H1 (cell line): ENCODE results near the gene CCS. TPM values are rescaled to one million over a fixed set of nuclear protein-coding genes. Genes with fewer than 3 reads are reported as not detected.

Source experiments
- CHD2 ChIP-seq: IDR thresholded peaks from 2 replicates; pipeline ENCODE4 v1.6.1; 2012; ENCODE audit warnings: low read length, improper control_type of control experiment
- GTF2F1 ChIP-seq: IDR thresholded peaks from 2 replicates; pipeline ENCODE4 v1.6.1; 2012; ENCODE audit warnings: low read depth, low read length, improper control_type of control experiment, borderline replicate concordance
- HDAC2 ChIP-seq, 2 experiments: fragments of 300-600 bp in 1 of 2; sonication (generic) in 1 of 2; IDR thresholded peaks; 2 replicates each; pipeline ENCODE4 v1.6.1; 2011 to 2012; ENCODE audit warnings: low read depth in 2 of 2, low read length in 2 of 2, mild to moderate bottlenecking in 2 of 2, moderate library complexity in 2 of 2, borderline replicate concordance in 1 of 2, inconsistent platforms in 1 of 2
- JUND ChIP-seq: IDR thresholded peaks from 2 replicates; pipeline ENCODE4 v1.6.1; 2011; ENCODE audit warnings: mild to moderate bottlenecking, improper control_type of control experiment, low read length
- KDM4A ChIP-seq: IDR thresholded peaks from one replicate; pipeline ENCODE4 v1.7.1; 2012; ENCODE audit warnings: low read depth, mild to moderate bottlenecking, moderate library complexity, low read length, inconsistent platforms; ENCODE audit not compliant: severe bottlenecking
- POLR2A ChIP-seq, 2 experiments: IDR thresholded peaks; 1 replicate in 1 of 2; 2 replicates in 1 of 2; pipeline ENCODE4 v1.6.1; 2011; ENCODE audit warnings: low read depth in 2 of 2, low read length in 2 of 2, mild to moderate bottlenecking in 2 of 2; ENCODE audit errors: control extremely low read depth in 1 of 2
- SIN3A ChIP-seq, 2 experiments: IDR thresholded peaks in 1 of 2; conservative IDR thresholded peaks in 1 of 2; 2 replicates each; pipeline ENCODE4 v1.6.1; 2011 to 2012; ENCODE audit warnings: low read length in 2 of 2, improper control_type of control experiment in 1 of 2, low read depth in 1 of 2, mild to moderate bottlenecking in 1 of 2
- SP2 ChIP-seq: IDR thresholded peaks from 2 replicates; pipeline ENCODE4 v1.6.1; 2012; ENCODE audit warnings: mild to moderate bottlenecking, low read length, inconsistent platforms
- polyA plus RNA-seq, 7 experiments: library from polyadenylated mRNA; depleted of rRNA in 3 of 7; stranded (reverse) in 5 of 7; unstranded in 2 of 7; fragments of >200 nt in 5 of 7; fragments of 200-250 nt in 2 of 7; gene quantifications; 1 replicate in 5 of 7; 2 replicates in 1 of 7; 4 replicates in 1 of 7; pipeline versions ENCODE4 v1.2.1 to v1.2.3, GENCODE V29; 2011 to 2013; ENCODE audit warnings: missing spikeins in 2 of 7, mixed read lengths in 2 of 7
- total RNA-seq: library from RNA; stranded (reverse); fragmentation: NEBNext Ultra II Directional; extraction: Animal tissue kit (Norgen Biotek cat#: 25700); gene quantifications from 2 replicates; pipeline ENCODE4 v1.2.1, GENCODE V29; 2021
- TF ChIP-seq, protein P1 (sequence below): fragments of 300-600 bp; sonication (generic); IDR thresholded peaks from 2 replicates; pipeline ENCODE4 v1.7.1; 2012; ENCODE audit warnings: low read length, moderate library complexity, mild to moderate bottlenecking, inconsistent platforms; ENCODE audit not compliant: insufficient replicate concordance

The CCS gene
- total and polyA plus RNA-seq, 2 of the 8 experiments (the other 6 are each of a cell fraction or from before 2014, with no cell fraction given) = 37.1 to 37.7 TPM

- TF ChIP-seq, protein P1, sequence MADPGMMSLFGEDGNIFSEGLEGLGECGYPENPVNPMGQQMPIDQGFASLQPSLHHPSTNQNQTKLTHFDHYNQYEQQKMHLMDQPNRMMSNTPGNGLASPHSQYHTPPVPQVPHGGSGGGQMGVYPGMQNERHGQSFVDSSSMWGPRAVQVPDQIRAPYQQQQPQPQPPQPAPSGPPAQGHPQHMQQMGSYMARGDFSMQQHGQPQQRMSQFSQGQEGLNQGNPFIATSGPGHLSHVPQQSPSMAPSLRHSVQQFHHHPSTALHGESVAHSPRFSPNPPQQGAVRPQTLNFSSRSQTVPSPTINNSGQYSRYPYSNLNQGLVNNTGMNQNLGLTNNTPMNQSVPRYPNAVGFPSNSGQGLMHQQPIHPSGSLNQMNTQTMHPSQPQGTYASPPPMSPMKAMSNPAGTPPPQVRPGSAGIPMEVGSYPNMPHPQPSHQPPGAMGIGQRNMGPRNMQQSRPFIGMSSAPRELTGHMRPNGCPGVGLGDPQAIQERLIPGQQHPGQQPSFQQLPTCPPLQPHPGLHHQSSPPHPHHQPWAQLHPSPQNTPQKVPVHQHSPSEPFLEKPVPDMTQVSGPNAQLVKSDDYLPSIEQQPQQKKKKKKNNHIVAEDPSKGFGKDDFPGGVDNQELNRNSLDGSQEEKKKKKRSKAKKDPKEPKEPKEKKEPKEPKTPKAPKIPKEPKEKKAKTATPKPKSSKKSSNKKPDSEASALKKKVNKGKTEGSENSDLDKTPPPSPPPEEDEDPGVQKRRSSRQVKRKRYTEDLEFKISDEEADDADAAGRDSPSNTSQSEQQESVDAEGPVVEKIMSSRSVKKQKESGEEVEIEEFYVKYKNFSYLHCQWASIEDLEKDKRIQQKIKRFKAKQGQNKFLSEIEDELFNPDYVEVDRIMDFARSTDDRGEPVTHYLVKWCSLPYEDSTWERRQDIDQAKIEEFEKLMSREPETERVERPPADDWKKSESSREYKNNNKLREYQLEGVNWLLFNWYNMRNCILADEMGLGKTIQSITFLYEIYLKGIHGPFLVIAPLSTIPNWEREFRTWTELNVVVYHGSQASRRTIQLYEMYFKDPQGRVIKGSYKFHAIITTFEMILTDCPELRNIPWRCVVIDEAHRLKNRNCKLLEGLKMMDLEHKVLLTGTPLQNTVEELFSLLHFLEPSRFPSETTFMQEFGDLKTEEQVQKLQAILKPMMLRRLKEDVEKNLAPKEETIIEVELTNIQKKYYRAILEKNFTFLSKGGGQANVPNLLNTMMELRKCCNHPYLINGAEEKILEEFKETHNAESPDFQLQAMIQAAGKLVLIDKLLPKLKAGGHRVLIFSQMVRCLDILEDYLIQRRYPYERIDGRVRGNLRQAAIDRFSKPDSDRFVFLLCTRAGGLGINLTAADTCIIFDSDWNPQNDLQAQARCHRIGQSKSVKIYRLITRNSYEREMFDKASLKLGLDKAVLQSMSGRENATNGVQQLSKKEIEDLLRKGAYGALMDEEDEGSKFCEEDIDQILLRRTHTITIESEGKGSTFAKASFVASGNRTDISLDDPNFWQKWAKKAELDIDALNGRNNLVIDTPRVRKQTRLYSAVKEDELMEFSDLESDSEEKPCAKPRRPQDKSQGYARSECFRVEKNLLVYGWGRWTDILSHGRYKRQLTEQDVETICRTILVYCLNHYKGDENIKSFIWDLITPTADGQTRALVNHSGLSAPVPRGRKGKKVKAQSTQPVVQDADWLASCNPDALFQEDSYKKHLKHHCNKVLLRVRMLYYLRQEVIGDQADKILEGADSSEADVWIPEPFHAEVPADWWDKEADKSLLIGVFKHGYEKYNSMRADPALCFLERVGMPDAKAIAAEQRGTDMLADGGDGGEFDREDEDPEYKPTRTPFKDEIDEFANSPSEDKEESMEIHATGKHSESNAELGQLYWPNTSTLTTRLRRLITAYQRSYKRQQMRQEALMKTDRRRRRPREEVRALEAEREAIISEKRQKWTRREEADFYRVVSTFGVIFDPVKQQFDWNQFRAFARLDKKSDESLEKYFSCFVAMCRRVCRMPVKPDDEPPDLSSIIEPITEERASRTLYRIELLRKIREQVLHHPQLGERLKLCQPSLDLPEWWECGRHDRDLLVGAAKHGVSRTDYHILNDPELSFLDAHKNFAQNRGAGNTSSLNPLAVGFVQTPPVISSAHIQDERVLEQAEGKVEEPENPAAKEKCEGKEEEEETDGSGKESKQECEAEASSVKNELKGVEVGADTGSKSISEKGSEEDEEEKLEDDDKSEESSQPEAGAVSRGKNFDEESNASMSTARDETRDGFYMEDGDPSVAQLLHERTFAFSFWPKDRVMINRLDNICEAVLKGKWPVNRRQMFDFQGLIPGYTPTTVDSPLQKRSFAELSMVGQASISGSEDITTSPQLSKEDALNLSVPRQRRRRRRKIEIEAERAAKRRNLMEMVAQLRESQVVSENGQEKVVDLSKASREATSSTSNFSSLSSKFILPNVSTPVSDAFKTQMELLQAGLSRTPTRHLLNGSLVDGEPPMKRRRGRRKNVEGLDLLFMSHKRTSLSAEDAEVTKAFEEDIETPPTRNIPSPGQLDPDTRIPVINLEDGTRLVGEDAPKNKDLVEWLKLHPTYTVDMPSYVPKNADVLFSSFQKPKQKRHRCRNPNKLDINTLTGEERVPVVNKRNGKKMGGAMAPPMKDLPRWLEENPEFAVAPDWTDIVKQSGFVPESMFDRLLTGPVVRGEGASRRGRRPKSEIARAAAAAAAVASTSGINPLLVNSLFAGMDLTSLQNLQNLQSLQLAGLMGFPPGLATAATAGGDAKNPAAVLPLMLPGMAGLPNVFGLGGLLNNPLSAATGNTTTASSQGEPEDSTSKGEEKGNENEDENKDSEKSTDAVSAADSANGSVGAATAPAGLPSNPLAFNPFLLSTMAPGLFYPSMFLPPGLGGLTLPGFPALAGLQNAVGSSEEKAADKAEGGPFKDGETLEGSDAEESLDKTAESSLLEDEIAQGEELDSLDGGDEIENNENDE = peak; percentile 17
- TF ChIP-seq GTF2F1 (0 out of 2 replicates have a peak, but pooled peaks have one; percentile 30), SIN3A (conservative IDR thresholded peaks at IDR 0.05 in 1 of 2, IDR thresholded peaks at IDR 0.05 in 1 of 2; ENCODE audit: low read depth in 1 of 2, low read length in 2 of 2) (peak; percentile 60 to 84; a peak in 2 of 4 replicates), HDAC2 (IDR thresholded peaks at IDR 0.05; ENCODE audit: borderline replicate concordance in 1 of 2, low read depth in 2 of 2, low read length in 2 of 2) (peak in 1 of 2 experiments; percentile 6; a peak in 2 of 4 replicates), KDM4A (peak; percentile 21), CHD2 (peak; percentile 87), JUND (peak; percentile 4; the same call in 1 of the 2 replicates), POLR2A (IDR thresholded peaks at IDR 0.05; ENCODE audit: control extremely low read depth in 1 of 2, low read depth in 2 of 2, low read length in 2 of 2) (peak; percentile 95 to 99), SP2 (peak; percentile 87)
These were observed 45.4 kb downstream of the CCS start, which contains the start of gene RBM4 (continued) for GRCh38 chr11:66638177-66639065.
